Right lobe of liver (tissue), 4 donors: ENCODE measurements around the gene MAGEA8.
"Not testable (repeated sequence)": the region's sequence is repeated elsewhere in the genome, so short reads cannot be mapped to it uniquely, and the experiment has no call there.

ENCODE experiments used
- POLR2A ChIP-seq: fragments of 450-650 bp; IDR thresholded peaks from one replicate; pipeline ENCODE4 v1.6.1; 2017; ENCODE audit warnings: antibody characterized with exemption, mild to moderate bottlenecking
- TF ChIP-seq, protein P1 (sequence below), 4 donors: fragments of 200-600 bp in 3 of 4; fragments of 450-650 bp in 1 of 4; IDR thresholded peaks; one replicate each; pipeline versions ENCODE4 v1.5.1 to v1.8.0; 2016 to 2022; ENCODE audit warnings: antibody characterized with exemption in 4 of 4, mild to moderate bottlenecking in 2 of 4
- donor health status: DM: no; HTN: no; CAD: no.
- donor health status: DM: no; HTN: no; CAD: no.
- donor health status: DM: no; HTN: yes; CAD: no.

DNA sequence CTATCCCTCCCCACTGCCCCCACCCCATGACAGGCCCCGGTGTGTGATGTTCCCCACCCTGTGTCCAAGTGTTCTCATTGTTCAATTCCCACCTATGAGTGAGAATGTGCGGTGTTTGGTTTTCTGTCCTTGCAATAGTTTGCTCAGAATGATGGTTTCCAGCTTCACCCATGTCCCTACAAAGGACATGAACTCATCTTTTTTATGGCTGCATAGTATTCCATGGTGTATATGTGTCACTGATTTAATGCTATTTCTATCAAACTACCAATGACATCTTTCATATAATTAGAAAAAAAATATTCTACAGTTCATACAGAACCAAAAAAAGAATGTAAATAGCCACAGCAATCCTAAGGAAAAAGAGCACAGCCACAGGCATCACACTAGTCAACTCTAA, 9.8 kb downstream of the MAGEA8 start:
- TF ChIP-seq, protein P1, sequence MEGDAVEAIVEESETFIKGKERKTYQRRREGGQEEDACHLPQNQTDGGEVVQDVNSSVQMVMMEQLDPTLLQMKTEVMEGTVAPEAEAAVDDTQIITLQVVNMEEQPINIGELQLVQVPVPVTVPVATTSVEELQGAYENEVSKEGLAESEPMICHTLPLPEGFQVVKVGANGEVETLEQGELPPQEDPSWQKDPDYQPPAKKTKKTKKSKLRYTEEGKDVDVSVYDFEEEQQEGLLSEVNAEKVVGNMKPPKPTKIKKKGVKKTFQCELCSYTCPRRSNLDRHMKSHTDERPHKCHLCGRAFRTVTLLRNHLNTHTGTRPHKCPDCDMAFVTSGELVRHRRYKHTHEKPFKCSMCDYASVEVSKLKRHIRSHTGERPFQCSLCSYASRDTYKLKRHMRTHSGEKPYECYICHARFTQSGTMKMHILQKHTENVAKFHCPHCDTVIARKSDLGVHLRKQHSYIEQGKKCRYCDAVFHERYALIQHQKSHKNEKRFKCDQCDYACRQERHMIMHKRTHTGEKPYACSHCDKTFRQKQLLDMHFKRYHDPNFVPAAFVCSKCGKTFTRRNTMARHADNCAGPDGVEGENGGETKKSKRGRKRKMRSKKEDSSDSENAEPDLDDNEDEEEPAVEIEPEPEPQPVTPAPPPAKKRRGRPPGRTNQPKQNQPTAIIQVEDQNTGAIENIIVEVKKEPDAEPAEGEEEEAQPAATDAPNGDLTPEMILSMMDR (IDR thresholded peaks at IDR 0.05): not testable (repeated sequence)
- TF ChIP-seq POLR2A: not testable (repeated sequence)
